HepG2 (cell line): ENCODE measurements around the gene ABHD1. TPM values are rescaled to one million over a fixed set of nuclear protein-coding genes. Genes with fewer than 3 reads are reported as not detected.

Experiments
- CBFB ChIP-seq: sonication (generic); formaldehyde crosslinking; IDR thresholded peaks from 2 replicates; pipeline ENCODE4 v1.4.0; 2020; ENCODE audit warnings: missing genetic modification reagents
- ERF ChIP-seq: IDR thresholded peaks from 2 replicates; pipeline ENCODE4 v1.6.1; 2018; ENCODE audit warnings: missing biosample characterization, missing genetic modification reagents
- GZF1 ChIP-seq: sonication (generic); formaldehyde crosslinking; IDR thresholded peaks from 2 replicates; pipeline ENCODE4 v1.5.1; 2020; ENCODE audit warnings: mild to moderate bottlenecking, missing genetic modification reagents
- HHEX ChIP-seq: IDR thresholded peaks from 2 replicates; pipeline ENCODE4 v1.6.1; 2016; ENCODE audit warnings: control low read depth
- JDP2 ChIP-seq: sonication (generic); formaldehyde crosslinking; IDR thresholded peaks from 2 replicates; pipeline ENCODE4 v1.8.1; 2022; ENCODE audit warnings: missing genetic modification reagents, borderline replicate concordance
- KLF12 ChIP-seq: sonication (generic); formaldehyde crosslinking; IDR thresholded peaks from 2 replicates; pipeline ENCODE4 v1.4.0; 2020; ENCODE audit warnings: missing genetic modification reagents, borderline replicate concordance
- KLF13 ChIP-seq: sonication (generic); formaldehyde crosslinking; IDR thresholded peaks from 2 replicates; pipeline ENCODE4 v1.4.0; 2020; ENCODE audit warnings: mild to moderate bottlenecking, missing genetic modification reagents
- MYC ChIP-seq: sonication (generic); formaldehyde crosslinking; IDR thresholded peaks from 2 replicates; pipeline ENCODE4 v1.9.0; 2021; ENCODE audit warnings: missing genetic modification reagents, borderline replicate concordance
- POLR2A ChIP-seq, 2 experiments: IDR thresholded peaks; 2 replicates each; pipeline ENCODE4 v1.6.1; 2011; ENCODE audit warnings: low read depth in 2 of 2, low read length in 2 of 2, mild to moderate bottlenecking in 1 of 2, moderate library complexity in 1 of 2; ENCODE audit not compliant: insufficient read depth in 1 of 2
- RBFOX2 ChIP-seq: fragments of 200-400 bp; formaldehyde crosslinking; IDR thresholded peaks from 2 replicates; pipeline ENCODE4 v1.6.1; 2017; ENCODE audit warnings: low read depth, mild to moderate bottlenecking, low read length
- SRSF4 ChIP-seq: fragments of 200-400 bp; formaldehyde crosslinking; IDR thresholded peaks from one replicate; pipeline ENCODE4 v1.6.1; 2018; ENCODE audit warnings: mild to moderate bottlenecking, low read depth, low read length, moderate library complexity; ENCODE audit not compliant: poor library complexity, severe bottlenecking
- TBX2 ChIP-seq: sonication (generic); formaldehyde crosslinking; IDR thresholded peaks from 2 replicates; pipeline ENCODE4 v1.5.0; 2020; ENCODE audit warnings: missing genetic modification reagents, mild to moderate bottlenecking, borderline replicate concordance
- TBX3 ChIP-seq: fragments of 450-650 bp; IDR thresholded peaks from 2 replicates; pipeline ENCODE4 v1.6.1; 2017; ENCODE audit warnings: antibody characterized with exemption, mild to moderate bottlenecking, inconsistent platforms, borderline replicate concordance
- TEAD3 ChIP-seq: optimal IDR thresholded peaks from 2 replicates; pipeline ENCODE3; 2016; ENCODE audit warnings: borderline replicate concordance
- XRCC5 ChIP-seq: fragments of 200-400 bp; formaldehyde crosslinking; optimal IDR thresholded peaks from 2 replicates; pipeline ENCODE3; 2017; ENCODE audit warnings: mild to moderate bottlenecking, low read length
- ZBTB42 ChIP-seq: sonication (generic); formaldehyde crosslinking; IDR thresholded peaks from 2 replicates; pipeline ENCODE4 v1.5.0; 2020; ENCODE audit warnings: mild to moderate bottlenecking, missing genetic modification reagents
- ZIK1 ChIP-seq: sonication (generic); formaldehyde crosslinking; IDR thresholded peaks from 2 replicates; pipeline ENCODE4 v1.5.0; 2020; ENCODE audit warnings: mild to moderate bottlenecking, low read depth, missing genetic modification reagents, borderline replicate concordance
- ZNF20 ChIP-seq: sonication (generic); formaldehyde crosslinking; IDR thresholded peaks from 2 replicates; pipeline ENCODE4 v1.4.0; 2020; ENCODE audit warnings: mild to moderate bottlenecking, moderate library complexity, missing genetic modification reagents
- ZNF34 ChIP-seq: sonication (generic); formaldehyde crosslinking; IDR thresholded peaks from 2 replicates; pipeline ENCODE4 v1.4.0; 2020; ENCODE audit warnings: mild to moderate bottlenecking, missing genetic modification reagents, borderline replicate concordance
- ZNF569 ChIP-seq: sonication (generic); formaldehyde crosslinking; IDR thresholded peaks from 2 replicates; pipeline ENCODE4 v1.5.0; 2020; ENCODE audit warnings: mild to moderate bottlenecking, missing genetic modification reagents, moderate library complexity, borderline replicate concordance
- ZNF615 ChIP-seq: sonication (generic); formaldehyde crosslinking; IDR thresholded peaks from 2 replicates; pipeline ENCODE4 v1.5.0; 2020; ENCODE audit warnings: mild to moderate bottlenecking, missing genetic modification reagents, borderline replicate concordance
- ZNF788 ChIP-seq: sonication (generic); formaldehyde crosslinking; IDR thresholded peaks from 2 replicates; pipeline ENCODE4 v1.5.0; 2020; ENCODE audit warnings: mild to moderate bottlenecking, missing genetic modification reagents, borderline replicate concordance
- polyA plus RNA-seq, 8 experiments: library from polyadenylated mRNA; depleted of rRNA in 3 of 8; stranded (reverse) in 7 of 8; unstranded in 1 of 8; fragments of >200 nt; fragmentation: Illumina TruSeq in 4 of 8; extraction: Trizol in 4 of 8; gene quantifications; 2 replicates each; pipeline versions ENCODE4 v1.2.1 to v1.2.3, GENCODE V29; 2011 to 2016; ENCODE audit warnings: low read depth in 4 of 8, missing spikeins in 1 of 8, mixed read lengths in 1 of 8; ENCODE audit not compliant: insufficient read depth in 1 of 8
- total RNA-seq, 5 experiments: library from RNA; depleted of rRNA; stranded (reverse); fragments of >200 nt; fragmentation: Illumina TruSeq; extraction: Trizol; gene quantifications; 2 replicates each; pipeline ENCODE4 v1.2.3, GENCODE V29; 2016; ENCODE audit warnings: low read depth in 1 of 5
- TF ChIP-seq, protein P1 (sequence below): sonication (generic); formaldehyde crosslinking; IDR thresholded peaks from 2 replicates; pipeline ENCODE4 v1.5.1; 2020; ENCODE audit warnings: missing genetic modification reagents, mild to moderate bottlenecking, borderline replicate concordance
- TF ChIP-seq, protein P2 (sequence below): sonication (generic); formaldehyde crosslinking; conservative IDR thresholded peaks from 2 replicates; pipeline ENCODE4 v1.4.0; 2020; ENCODE audit warnings: mild to moderate bottlenecking, missing genetic modification reagents, moderate library complexity

Gene ABHD1
- total and polyA plus RNA-seq, 2 of the 13 experiments (the other 11 are each of a cell fraction or from before 2014, with no cell fraction given) = 0.04 to 0.81 TPM

DNA sequence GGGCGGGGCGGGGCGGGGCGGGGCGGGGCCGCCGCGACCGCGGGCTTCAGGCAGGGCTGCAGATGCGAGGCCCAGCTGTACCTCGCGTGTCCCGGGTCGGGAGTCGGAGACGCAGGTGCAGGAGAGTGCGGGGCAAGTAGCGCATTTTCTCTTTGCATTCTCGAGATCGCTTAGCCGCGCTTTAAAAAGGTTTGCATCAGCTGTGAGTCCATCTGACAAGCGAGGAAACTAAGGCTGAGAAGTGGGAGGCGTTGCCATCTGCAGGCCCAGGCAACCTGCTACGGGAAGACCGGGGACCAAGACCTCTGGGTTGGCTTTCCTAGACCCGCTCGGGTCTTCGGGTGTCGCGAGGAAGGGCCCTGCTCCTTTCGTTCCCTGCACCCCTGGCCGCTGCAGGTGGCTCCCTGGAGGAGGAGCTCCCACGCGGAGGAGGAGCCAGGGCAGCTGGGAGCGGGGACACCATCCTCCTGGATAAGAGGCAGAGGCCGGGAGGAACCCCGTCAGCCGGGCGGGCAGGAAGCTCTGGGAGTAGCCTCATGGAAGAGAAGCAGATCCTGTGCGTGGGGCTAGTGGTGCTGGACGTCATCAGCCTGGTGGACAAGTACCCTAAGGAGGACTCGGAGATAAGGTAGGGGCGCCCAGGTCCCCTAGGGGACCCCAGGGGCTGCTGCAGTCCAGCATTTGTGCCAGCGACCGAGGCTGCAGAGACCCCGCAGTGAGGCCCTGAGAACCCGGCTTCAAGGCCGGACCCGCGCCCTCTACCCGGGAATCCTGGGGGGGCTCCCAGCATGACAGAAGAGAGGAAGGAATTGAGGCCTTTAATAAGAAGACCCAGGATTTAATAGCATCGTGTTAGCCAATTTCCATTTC lies 36.7 kb upstream of the ABHD1 start, which contains the start of gene KHK (continued):
- TF ChIP-seq XRCC5 = peak; percentile 14
- TF ChIP-seq RBFOX2 = no peak
- 0 out of 2 replicates have a peak, but pooled peaks have one; percentile 10 for TF ChIP-seq ZIK1 (CRISPR knock-in tag)
- TF ChIP-seq, protein P1, sequence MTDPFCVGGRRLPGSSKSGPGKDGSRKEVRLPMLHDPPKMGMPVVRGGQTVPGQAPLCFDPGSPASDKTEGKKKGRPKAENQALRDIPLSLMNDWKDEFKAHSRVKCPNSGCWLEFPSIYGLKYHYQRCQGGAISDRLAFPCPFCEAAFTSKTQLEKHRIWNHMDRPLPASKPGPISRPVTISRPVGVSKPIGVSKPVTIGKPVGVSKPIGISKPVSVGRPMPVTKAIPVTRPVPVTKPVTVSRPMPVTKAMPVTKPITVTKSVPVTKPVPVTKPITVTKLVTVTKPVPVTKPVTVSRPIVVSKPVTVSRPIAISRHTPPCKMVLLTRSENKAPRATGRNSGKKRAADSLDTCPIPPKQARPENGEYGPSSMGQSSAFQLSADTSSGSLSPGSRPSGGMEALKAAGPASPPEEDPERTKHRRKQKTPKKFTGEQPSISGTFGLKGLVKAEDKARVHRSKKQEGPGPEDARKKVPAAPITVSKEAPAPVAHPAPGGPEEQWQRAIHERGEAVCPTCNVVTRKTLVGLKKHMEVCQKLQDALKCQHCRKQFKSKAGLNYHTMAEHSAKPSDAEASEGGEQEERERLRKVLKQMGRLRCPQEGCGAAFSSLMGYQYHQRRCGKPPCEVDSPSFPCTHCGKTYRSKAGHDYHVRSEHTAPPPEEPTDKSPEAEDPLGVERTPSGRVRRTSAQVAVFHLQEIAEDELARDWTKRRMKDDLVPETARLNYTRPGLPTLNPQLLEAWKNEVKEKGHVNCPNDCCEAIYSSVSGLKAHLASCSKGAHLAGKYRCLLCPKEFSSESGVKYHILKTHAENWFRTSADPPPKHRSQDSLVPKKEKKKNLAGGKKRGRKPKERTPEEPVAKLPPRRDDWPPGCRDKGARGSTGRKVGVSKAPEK (CRISPR knock-in tag) = 0 out of 2 replicates have a peak, but pooled peaks have one; percentile 36
- TF ChIP-seq TBX2 (CRISPR knock-in tag) = 0 out of 2 replicates have a peak, but pooled peaks have one; percentile 62
- peak; percentile 27; the same call in 1 of the 2 replicates for TF ChIP-seq ZNF34 (CRISPR knock-in tag)
- TF ChIP-seq MYC (CRISPR knock-in tag) = peak; percentile 67
- TF ChIP-seq KLF12 (CRISPR knock-in tag) = peak; percentile 54
- peak in 1 of 2 experiments; percentile 61; a peak in 1 of 4 replicates for TF ChIP-seq POLR2A (IDR thresholded peaks at IDR 0.05; ENCODE audit: insufficient read depth in 1 of 2, low read depth in 2 of 2, low read length in 2 of 2)
- peak; percentile 49; the same call in 1 of the 2 replicates for TF ChIP-seq CBFB (CRISPR knock-in tag)
- no peak for TF ChIP-seq SRSF4
- TF ChIP-seq TEAD3 (CRISPR knock-in tag) = peak; percentile 52
- no peak for TF ChIP-seq JDP2 (CRISPR knock-in tag)
- no peak for TF ChIP-seq KLF13 (CRISPR knock-in tag)
- TF ChIP-seq ZNF788 (CRISPR knock-in tag) = peak; percentile 72; the same call in 1 of the 2 replicates
- TF ChIP-seq ZBTB42 = peak; percentile 69; the same call in 1 of the 2 replicates
- TF ChIP-seq, protein P2, sequence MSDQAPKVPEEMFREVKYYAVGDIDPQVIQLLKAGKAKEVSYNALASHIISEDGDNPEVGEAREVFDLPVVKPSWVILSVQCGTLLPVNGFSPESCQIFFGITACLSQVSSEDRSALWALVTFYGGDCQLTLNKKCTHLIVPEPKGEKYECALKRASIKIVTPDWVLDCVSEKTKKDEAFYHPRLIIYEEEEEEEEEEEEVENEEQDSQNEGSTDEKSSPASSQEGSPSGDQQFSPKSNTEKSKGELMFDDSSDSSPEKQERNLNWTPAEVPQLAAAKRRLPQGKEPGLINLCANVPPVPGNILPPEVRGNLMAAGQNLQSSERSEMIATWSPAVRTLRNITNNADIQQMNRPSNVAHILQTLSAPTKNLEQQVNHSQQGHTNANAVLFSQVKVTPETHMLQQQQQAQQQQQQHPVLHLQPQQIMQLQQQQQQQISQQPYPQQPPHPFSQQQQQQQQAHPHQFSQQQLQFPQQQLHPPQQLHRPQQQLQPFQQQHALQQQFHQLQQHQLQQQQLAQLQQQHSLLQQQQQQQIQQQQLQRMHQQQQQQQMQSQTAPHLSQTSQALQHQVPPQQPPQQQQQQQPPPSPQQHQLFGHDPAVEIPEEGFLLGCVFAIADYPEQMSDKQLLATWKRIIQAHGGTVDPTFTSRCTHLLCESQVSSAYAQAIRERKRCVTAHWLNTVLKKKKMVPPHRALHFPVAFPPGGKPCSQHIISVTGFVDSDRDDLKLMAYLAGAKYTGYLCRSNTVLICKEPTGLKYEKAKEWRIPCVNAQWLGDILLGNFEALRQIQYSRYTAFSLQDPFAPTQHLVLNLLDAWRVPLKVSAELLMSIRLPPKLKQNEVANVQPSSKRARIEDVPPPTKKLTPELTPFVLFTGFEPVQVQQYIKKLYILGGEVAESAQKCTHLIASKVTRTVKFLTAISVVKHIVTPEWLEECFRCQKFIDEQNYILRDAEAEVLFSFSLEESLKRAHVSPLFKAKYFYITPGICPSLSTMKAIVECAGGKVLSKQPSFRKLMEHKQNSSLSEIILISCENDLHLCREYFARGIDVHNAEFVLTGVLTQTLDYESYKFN (CRISPR knock-in tag) = peak; percentile 29; the same call in 1 of the 2 replicates
- no peak for TF ChIP-seq ZNF615 (CRISPR knock-in tag)
- TF ChIP-seq ZNF20 (CRISPR knock-in tag) = 0 out of 2 replicates have a peak, but pooled peaks have one; percentile 28
- TF ChIP-seq HHEX (CRISPR knock-in tag) = no peak
- 0 out of 2 replicates have a peak, but pooled peaks have one; percentile 46 for TF ChIP-seq ZNF569 (CRISPR knock-in tag)
- TF ChIP-seq TBX3 = no peak
- TF ChIP-seq GZF1 (CRISPR knock-in tag) = no peak
- TF ChIP-seq ERF = peak; percentile 11; the same call in 1 of the 2 replicates
